GM12875 (cell line): ENCODE results near the gene TRANK1.
"Not testable (repeated sequence)": the region's sequence is repeated elsewhere in the genome, so short reads cannot be mapped to it uniquely, and the experiment has no call there.

ENCODE experiments used
- H3K4me3 ChIP-seq: one replicate; pipeline ENCODE4 v1.5.1; 2011; ENCODE audit warnings: low read depth, low read length, control low read depth
- TF ChIP-seq, protein P1 (sequence below): IDR thresholded peaks from 2 replicates; pipeline ENCODE4 v1.5.1; 2011; ENCODE audit warnings: low read depth, mild to moderate bottlenecking, control low read depth, inconsistent platforms, low read length, moderate library complexity, borderline replicate concordance; ENCODE audit not compliant: insufficient read depth

Gene TRANK1

GRCh38 chr3:36895496-36896409 lies 49.1 kb downstream of the TRANK1 start:
- TF ChIP-seq, protein P1, sequence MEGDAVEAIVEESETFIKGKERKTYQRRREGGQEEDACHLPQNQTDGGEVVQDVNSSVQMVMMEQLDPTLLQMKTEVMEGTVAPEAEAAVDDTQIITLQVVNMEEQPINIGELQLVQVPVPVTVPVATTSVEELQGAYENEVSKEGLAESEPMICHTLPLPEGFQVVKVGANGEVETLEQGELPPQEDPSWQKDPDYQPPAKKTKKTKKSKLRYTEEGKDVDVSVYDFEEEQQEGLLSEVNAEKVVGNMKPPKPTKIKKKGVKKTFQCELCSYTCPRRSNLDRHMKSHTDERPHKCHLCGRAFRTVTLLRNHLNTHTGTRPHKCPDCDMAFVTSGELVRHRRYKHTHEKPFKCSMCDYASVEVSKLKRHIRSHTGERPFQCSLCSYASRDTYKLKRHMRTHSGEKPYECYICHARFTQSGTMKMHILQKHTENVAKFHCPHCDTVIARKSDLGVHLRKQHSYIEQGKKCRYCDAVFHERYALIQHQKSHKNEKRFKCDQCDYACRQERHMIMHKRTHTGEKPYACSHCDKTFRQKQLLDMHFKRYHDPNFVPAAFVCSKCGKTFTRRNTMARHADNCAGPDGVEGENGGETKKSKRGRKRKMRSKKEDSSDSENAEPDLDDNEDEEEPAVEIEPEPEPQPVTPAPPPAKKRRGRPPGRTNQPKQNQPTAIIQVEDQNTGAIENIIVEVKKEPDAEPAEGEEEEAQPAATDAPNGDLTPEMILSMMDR, result no peak
- no peak overlapping the region for H3K4me3 ChIP-seq

GRCh38 chr3:36894914-36895313 lies 49.9 kb downstream of the TRANK1 start:
- H3K4me3 ChIP-seq, result no peak overlapping the region
- TF ChIP-seq, protein P1, result no peak

- TF ChIP-seq, protein P1, result no peak
- H3K4me3 ChIP-seq, result no peak overlapping the region
These were observed 51.0 kb downstream of the TRANK1 start for GRCh38 chr3:36893826-36894225.

DNA sequence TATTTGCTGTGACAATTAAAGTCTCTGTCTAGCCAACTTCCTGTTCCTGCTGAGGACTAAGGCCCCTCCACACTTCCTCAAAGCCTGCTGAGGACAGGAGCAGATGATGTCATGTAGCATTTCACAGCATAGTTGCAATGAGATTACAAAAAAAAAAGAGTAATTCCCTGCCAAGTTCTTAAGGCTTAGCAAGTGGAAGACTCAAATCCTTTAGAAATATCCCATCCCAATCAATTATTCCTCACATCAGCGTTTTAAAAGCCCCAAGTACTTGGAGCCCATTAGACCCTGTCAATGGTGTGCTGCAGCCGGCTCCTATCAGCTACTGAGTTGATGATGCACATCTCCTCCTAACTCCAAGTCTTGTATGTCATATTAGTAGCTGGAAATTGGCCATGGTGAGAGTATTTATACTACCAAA lies 51.7 kb downstream of the TRANK1 start:
- TF ChIP-seq, protein P1, result no peak
- no peak overlapping the region for H3K4me3 ChIP-seq

DNA sequence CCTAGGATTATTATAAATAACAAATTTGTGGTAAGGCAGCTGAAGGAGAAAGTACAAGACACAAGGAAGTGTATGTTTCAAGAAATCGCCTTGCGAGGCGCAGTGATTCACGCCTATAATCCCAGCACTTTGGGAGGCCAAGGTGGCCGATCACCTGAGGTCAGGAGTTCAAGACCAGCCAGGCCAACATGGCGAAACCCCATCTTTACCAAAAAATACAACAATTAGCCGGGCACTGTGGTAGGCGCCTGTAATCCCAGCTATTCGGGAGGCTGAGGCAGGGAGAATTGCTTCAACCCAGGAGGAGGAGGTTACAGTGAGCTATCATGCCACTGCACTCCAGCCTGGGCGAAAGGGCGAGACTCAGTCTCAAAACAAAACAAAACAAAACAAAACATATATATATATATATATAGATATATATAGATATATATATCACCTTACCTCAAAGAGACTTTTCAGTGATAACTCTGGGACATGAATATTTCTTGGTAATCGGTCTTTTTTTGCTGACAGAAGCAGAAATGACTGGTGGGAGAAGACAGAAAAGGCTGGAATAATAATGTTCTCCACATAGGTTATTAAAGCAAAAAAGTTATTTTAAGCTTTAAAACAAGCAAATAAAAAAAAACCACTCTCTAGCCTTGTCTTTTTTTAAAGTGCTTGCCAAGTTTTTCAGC lies 52.3 kb downstream of the TRANK1 start:
- TF ChIP-seq, protein P1, result no peak

GRCh38 chr3:36891701-36892160 lies 53.1 kb downstream of the TRANK1 start:
- TF ChIP-seq, protein P1, result no peak
- peak overlapping the region; percentile 4 for H3K4me3 ChIP-seq

More for the DNA sequence above, 52.3 kb downstream of the TRANK1 start:
- H3K4me3 ChIP-seq, result no peak overlapping the region

- not testable (repeated sequence) for H3K4me3 ChIP-seq
These were observed 53.8 kb downstream of the TRANK1 start for GRCh38 chr3:36891097-36891496.
